Measurements from ENCODE around the gene RPS6KA5.

DNA sequence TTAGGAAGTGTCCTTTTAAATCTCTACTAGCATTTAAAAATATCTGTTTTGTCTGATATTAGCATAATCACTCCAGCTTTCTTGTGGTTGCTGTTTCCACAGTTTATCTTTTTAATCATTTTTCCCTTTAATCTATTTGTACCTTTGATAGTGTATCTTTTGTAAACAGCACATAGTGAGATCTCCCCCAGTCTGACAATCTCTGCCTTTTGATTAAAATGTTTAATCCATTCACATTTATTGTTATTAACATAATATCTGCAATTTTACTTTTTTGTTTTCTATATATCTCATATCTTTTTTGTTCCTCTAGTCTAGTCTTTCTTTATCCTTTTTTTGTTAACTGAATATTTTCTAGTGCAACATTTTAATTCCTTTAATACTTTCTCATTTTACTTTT is 104.2 kb downstream of the RPS6KA5 start:
- TF ChIP-seq EZH2 (IDR thresholded peaks at IDR 0.05; ENCODE audit: low read length, unreplicated experiment) (no peak), EZH2phosphoT487 (IDR thresholded peaks at IDR 0.05; ENCODE audit: borderline replicate concordance, low read length) (no peak)
- TF ChIP-seq, protein P1, sequence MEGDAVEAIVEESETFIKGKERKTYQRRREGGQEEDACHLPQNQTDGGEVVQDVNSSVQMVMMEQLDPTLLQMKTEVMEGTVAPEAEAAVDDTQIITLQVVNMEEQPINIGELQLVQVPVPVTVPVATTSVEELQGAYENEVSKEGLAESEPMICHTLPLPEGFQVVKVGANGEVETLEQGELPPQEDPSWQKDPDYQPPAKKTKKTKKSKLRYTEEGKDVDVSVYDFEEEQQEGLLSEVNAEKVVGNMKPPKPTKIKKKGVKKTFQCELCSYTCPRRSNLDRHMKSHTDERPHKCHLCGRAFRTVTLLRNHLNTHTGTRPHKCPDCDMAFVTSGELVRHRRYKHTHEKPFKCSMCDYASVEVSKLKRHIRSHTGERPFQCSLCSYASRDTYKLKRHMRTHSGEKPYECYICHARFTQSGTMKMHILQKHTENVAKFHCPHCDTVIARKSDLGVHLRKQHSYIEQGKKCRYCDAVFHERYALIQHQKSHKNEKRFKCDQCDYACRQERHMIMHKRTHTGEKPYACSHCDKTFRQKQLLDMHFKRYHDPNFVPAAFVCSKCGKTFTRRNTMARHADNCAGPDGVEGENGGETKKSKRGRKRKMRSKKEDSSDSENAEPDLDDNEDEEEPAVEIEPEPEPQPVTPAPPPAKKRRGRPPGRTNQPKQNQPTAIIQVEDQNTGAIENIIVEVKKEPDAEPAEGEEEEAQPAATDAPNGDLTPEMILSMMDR (conservative IDR thresholded peaks at IDR 0.05; ENCODE audit: low read depth, low read length) = no peak

Measured in PC-3 (cell line).